DOHH2 (cell line): Measurements from ENCODE around the gene FGB.

Source experiments
- H3F3A ChIP-seq: fragments of 200-600 bp; sonication (generic), shearing (Covaris generic); 2 replicates; pipeline ENCODE4 v1.6.0; 2016; ENCODE audit warnings: antibody characterized with exemption, mild to moderate bottlenecking; ENCODE audit not compliant: control insufficient read depth, insufficient read depth
- H3K27ac ChIP-seq: fragments of 200-600 bp; sonication (generic); 2 replicates; pipeline ENCODE4 v1.5.1; 2014; ENCODE audit warnings: low read depth, mild to moderate bottlenecking, low read length, moderate library complexity
- H3K27me3 ChIP-seq: fragments of 200-600 bp; sonication (generic); 2 replicates; pipeline ENCODE4 v1.6.1; 2014; ENCODE audit warnings: mild to moderate bottlenecking, low read length, mixed read lengths; ENCODE audit not compliant: control insufficient read depth
- H3K36me3 ChIP-seq: fragments of 200-600 bp; sonication (generic); 2 replicates; pipeline ENCODE4 v1.6.1; 2014; ENCODE audit warnings: mild to moderate bottlenecking, low read length, moderate library complexity, mixed read lengths; ENCODE audit not compliant: control insufficient read depth
- H3K4me1 ChIP-seq: fragments of 200-600 bp; sonication (generic); 2 replicates; pipeline ENCODE4 v1.6.1; 2014; ENCODE audit warnings: mild to moderate bottlenecking, low read length, mixed read lengths; ENCODE audit not compliant: control insufficient read depth
- H3K4me2 ChIP-seq: fragments of 200-600 bp; sonication (generic); 2 replicates; pipeline ENCODE4 v1.6.0; 2014; ENCODE audit warnings: mild to moderate bottlenecking, low read length, moderate library complexity
- H3K4me3 ChIP-seq: fragments of 200-600 bp; sonication (generic); 2 replicates; pipeline ENCODE4 v1.5.1; 2014; ENCODE audit warnings: mild to moderate bottlenecking, low read length, mixed read lengths
- H3K79me2 ChIP-seq: fragments of 200-600 bp; sonication (generic); 2 replicates; pipeline ENCODE4 v1.6.1; 2014; ENCODE audit warnings: mild to moderate bottlenecking, low read length, mixed read lengths; ENCODE audit not compliant: control insufficient read depth
- H3K9me2 ChIP-seq: fragments of 200-600 bp; sonication (generic); replicated peaks from 2 replicates; pipeline ENCODE4 v1.6.1; 2014; ENCODE audit warnings: mild to moderate bottlenecking, low read length, mixed read lengths; ENCODE audit not compliant: control insufficient read depth
- H3K9me3 ChIP-seq: fragments of 200-600 bp; sonication (generic); 2 replicates; pipeline ENCODE4 v1.6.1; 2014; ENCODE audit warnings: antibody characterized with exemption, low read length, mixed read lengths; ENCODE audit not compliant: control insufficient read depth, insufficient read depth
- H4K20me1 ChIP-seq: fragments of 200-600 bp; sonication (generic); 2 replicates; pipeline ENCODE4 v1.6.0; 2014; ENCODE audit warnings: low read depth, mild to moderate bottlenecking, antibody characterized with exemption, low read length, moderate library complexity; ENCODE audit not compliant: control insufficient read depth, insufficient read depth
- CTCF ChIP-seq: fragments of 200-600 bp; sonication (generic); IDR thresholded peaks from one replicate; pipeline ENCODE4 v1.5.1; 2014; ENCODE audit warnings: antibody characterized with exemption, mild to moderate bottlenecking, low read depth, low read length; ENCODE audit not compliant: poor library complexity, severe bottlenecking
- EZH2phosphoT487 ChIP-seq: fragments of 200-600 bp; sonication (generic); IDR thresholded peaks from 2 replicates; pipeline ENCODE4 v1.6.1; 2017; ENCODE audit warnings: borderline replicate concordance, mild to moderate bottlenecking, antibody characterized with exemption, low read length, moderate library complexity, mixed read lengths

The FGB gene

GRCh38 chr4:154528869-154529268, 33.9 kb upstream of the FGB start:
- Histone ChIP-seq H3K27me3 (no peaks in the 10 kb centered on the region), H3K4me1 (peaks cover 22% of the 10 kb centered on the region), H3K4me3 (no peak overlapping the region), H3K9me3 (no peaks in the 10 kb centered on the region), H3K36me3 (no peaks in the 10 kb centered on the region), H4K20me1 (no peaks in the 10 kb centered on the region), H3K79me2 (no peaks in the 10 kb centered on the region), H3K9me2 (no peaks in the 10 kb centered on the region), H3K4me2 (no peak overlapping the region), H3F3A (no peaks in the 10 kb centered on the region), H3K27ac (no peak overlapping the region)
- no peak for TF ChIP-seq CTCF

- H3K9me2 ChIP-seq: no peaks in the 10 kb centered on the region
- no peak overlapping the region for H3K4me2 ChIP-seq
- H3K4me1 ChIP-seq: peaks cover 22% of the 10 kb centered on the region
- H3K4me3 ChIP-seq: no peak overlapping the region
- H3K9me3 ChIP-seq: no peaks in the 10 kb centered on the region
- no peaks in the 10 kb centered on the region for H3K36me3 ChIP-seq
- H3F3A ChIP-seq: 0 out of 2 replicates have a peak, but pooled peaks cover under 1% of the 10 kb centered on the region
- TF ChIP-seq EZH2phosphoT487: no peak
- H3K27ac ChIP-seq: no peak overlapping the region
- H4K20me1 ChIP-seq: no peaks in the 10 kb centered on the region
- H3K27me3 ChIP-seq: no peaks in the 10 kb centered on the region
- H3K79me2 ChIP-seq: no peaks in the 10 kb centered on the region
Measured at GRCh38 chr4:154529728-154530519, 32.9 kb upstream of the FGB start.

- no peaks in the 10 kb centered on the region for H3K79me2 ChIP-seq
- no peaks in the 10 kb centered on the region for H3K9me3 ChIP-seq
- TF ChIP-seq EZH2phosphoT487 (no peak), CTCF (no peak)
- H3F3A ChIP-seq: peaks cover 5% of the 10 kb centered on the region; the same call in 1 of the 2 replicates
- no peaks in the 10 kb centered on the region for H3K4me1 ChIP-seq
- H3K9me2 ChIP-seq: no peaks in the 10 kb centered on the region
- H3K36me3 ChIP-seq: peaks cover 37% of the 10 kb centered on the region
- H3K27ac ChIP-seq: no peak overlapping the region
- H4K20me1 ChIP-seq: no peaks in the 10 kb centered on the region
- no peak overlapping the region for H3K4me3 ChIP-seq
- no peaks in the 10 kb centered on the region for H3K27me3 ChIP-seq
- no peak overlapping the region for H3K4me2 ChIP-seq
Measured at GRCh38 chr4:154534296-154534695, 28.5 kb upstream of the FGB start.

- no peak for TF ChIP-seq EZH2phosphoT487
- H3K27ac ChIP-seq: no peak overlapping the region
- H3K9me2 ChIP-seq: no peaks in the 10 kb centered on the region
- H3F3A ChIP-seq: no peaks in the 10 kb centered on the region
- no peak overlapping the region for H3K4me3 ChIP-seq
- H4K20me1 ChIP-seq: no peaks in the 10 kb centered on the region
- no peaks in the 10 kb centered on the region for H3K9me3 ChIP-seq
- no peaks in the 10 kb centered on the region for H3K4me1 ChIP-seq
- H3K79me2 ChIP-seq: no peaks in the 10 kb centered on the region
- peaks cover 99% of the 10 kb centered on the region for H3K36me3 ChIP-seq
- H3K4me2 ChIP-seq: no peak overlapping the region
- no peaks in the 10 kb centered on the region for H3K27me3 ChIP-seq
Measured at GRCh38 chr4:154542271-154542879, 20.4 kb upstream of the FGB start.
